ENCODE results near the gene L2HGDH. TPM values are rescaled to one million over a fixed set of nuclear protein-coding genes. Genes with fewer than 3 reads are reported as not detected.

Gene L2HGDH
- total RNA-seq, 1 donor, result 3.3 TPM

- no peak overlapping the region for H3K4me3 ChIP-seq (ENCODE audit: low read depth, low read length)
- TF ChIP-seq, protein P1, sequence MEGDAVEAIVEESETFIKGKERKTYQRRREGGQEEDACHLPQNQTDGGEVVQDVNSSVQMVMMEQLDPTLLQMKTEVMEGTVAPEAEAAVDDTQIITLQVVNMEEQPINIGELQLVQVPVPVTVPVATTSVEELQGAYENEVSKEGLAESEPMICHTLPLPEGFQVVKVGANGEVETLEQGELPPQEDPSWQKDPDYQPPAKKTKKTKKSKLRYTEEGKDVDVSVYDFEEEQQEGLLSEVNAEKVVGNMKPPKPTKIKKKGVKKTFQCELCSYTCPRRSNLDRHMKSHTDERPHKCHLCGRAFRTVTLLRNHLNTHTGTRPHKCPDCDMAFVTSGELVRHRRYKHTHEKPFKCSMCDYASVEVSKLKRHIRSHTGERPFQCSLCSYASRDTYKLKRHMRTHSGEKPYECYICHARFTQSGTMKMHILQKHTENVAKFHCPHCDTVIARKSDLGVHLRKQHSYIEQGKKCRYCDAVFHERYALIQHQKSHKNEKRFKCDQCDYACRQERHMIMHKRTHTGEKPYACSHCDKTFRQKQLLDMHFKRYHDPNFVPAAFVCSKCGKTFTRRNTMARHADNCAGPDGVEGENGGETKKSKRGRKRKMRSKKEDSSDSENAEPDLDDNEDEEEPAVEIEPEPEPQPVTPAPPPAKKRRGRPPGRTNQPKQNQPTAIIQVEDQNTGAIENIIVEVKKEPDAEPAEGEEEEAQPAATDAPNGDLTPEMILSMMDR (IDR thresholded peaks at IDR 0.05; ENCODE audit: insufficient read depth, low read length), result no peak
- DNase-seq (ENCODE audit: low read depth), result peak; percentile 96
Measured at GRCh38 chr14:50333014-50333509, 21.0 kb upstream of the L2HGDH start.

DNA sequence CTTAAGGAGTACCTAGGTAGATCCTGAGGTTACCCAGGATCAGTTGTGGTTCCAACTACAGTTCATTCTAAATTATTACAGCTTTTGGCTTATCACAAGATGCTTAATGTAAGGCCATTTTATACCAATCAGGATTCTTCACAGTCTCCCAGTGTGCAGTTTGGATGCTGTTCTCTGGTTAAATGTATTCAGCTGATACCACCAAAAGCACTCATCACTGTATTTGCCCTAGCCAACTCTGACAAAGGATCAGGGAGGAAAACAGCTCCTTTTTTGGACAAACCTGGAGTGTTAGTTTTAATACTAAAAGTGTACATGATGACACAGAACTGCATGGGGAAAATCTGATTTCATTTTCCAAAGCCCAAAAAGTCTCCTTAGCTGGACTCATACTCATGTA, 19.6 kb upstream of the L2HGDH start:
- no peak for DNase-seq (ENCODE audit: low read depth)
- TF ChIP-seq, protein P1 (IDR thresholded peaks at IDR 0.05; ENCODE audit: insufficient read depth, low read length), result no peak
- H3K4me3 ChIP-seq (ENCODE audit: low read depth, low read length), result no peak overlapping the region

DNA sequence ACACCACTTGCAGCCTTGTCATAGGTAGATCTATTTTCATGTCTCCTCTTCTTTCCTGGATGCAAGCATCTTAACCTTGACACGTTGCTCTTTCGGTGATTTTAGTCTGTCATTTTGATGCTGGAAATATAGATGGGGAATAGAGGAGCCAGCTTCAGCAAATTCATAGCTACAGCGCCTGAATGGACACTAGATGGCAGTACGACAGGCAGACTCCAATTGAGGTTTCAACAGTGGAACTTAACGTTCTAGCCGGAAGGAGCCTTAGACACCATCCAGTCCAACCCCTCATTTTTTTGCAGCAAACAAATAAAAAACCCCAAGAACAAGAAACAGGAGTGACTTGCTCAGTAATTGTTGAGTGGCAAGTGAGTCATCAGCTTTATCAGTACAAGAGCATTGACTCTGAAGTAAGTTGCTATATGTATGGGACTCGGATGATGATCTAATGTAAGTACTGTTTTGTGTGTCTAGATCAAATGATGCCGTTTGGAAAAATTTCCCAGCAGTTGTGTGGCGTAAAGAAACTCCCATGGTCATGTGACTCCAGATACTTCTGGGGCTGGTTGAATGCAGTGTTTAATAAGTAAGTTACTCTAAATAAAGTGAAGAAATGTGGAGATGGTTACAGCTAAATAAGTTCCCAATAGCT, 9.1 kb upstream of the L2HGDH start:
- TF ChIP-seq, protein P1 (IDR thresholded peaks at IDR 0.05; ENCODE audit: insufficient read depth, low read length), result peak; percentile 91
- peak overlapping the region; percentile 59 for H3K4me3 ChIP-seq (ENCODE audit: low read depth, low read length)
- peak; percentile 94 for DNase-seq (ENCODE audit: low read depth)

- peak; percentile 82 for DNase-seq (ENCODE audit: low read depth)
- H3K4me3 ChIP-seq (ENCODE audit: low read depth, low read length), result peak overlapping the region; percentile 45
- TF ChIP-seq, protein P1 (IDR thresholded peaks at IDR 0.05; ENCODE audit: insufficient read depth, low read length), result no peak
Measured at GRCh38 chr14:50320283-50320682, 8.3 kb upstream of the L2HGDH start.

GRCh38 chr14:50319721-50320120, 7.7 kb upstream of the L2HGDH start:
- no peak overlapping the region for H3K4me3 ChIP-seq (ENCODE audit: low read depth, low read length)
- no peak for DNase-seq (ENCODE audit: low read depth)
- TF ChIP-seq, protein P1 (IDR thresholded peaks at IDR 0.05; ENCODE audit: insufficient read depth, low read length), result no peak

- DNase-seq (ENCODE audit: low read depth), result no peak
- TF ChIP-seq, protein P1 (IDR thresholded peaks at IDR 0.05; ENCODE audit: insufficient read depth, low read length), result no peak
Measured at GRCh38 chr14:50319293-50319692, 7.3 kb upstream of the L2HGDH start.

More at GRCh38 chr14:50319293-50319692, 7.3 kb upstream of the L2HGDH start:
- no peak overlapping the region for H3K4me3 ChIP-seq (ENCODE audit: low read depth, low read length)

All from fibroblast of the aortic adventitia (primary cell).